ENCODE data around the gene PSPH. TPM values are rescaled to one million over a fixed set of nuclear protein-coding genes. Genes with fewer than 3 reads are reported as not detected.
"Not testable (repeated sequence)": the region's sequence is repeated elsewhere in the genome, so short reads cannot be mapped to it uniquely, and the experiment has no call there.

The PSPH gene
- total RNA-seq, 2 experiments from 2014 or later: 15.7 to 18.6 TPM

GRCh38 chr7:56051053-56051338, 248 bp downstream of the PSPH start:
- Mint-ChIP-seq H3K27ac (peak overlapping the region; percentile 95), H3K4me3 (peak overlapping the region; percentile 95)

GRCh38 chr7:56048763-56049162, 2.5 kb downstream of the PSPH start:
- CTCF ChIA-PET: interaction anchor here (0.5 to 3.0 kb wide), 2 partner anchors 16 to 25 kb away, joined by 3 to 15 read pairs; no protein-coding TSS in a partner anchor
- H3K4me3 Mint-ChIP-seq: not testable (repeated sequence)

More at GRCh38 chr7:56051053-56051338, 248 bp downstream of the PSPH start:
- Mint-ChIP-seq H3K4me1 (ENCODE audit: low read depth) (peaks cover 48% of the 10 kb centered on the region), H3K36me3 (ENCODE audit: low read depth) (peaks cover 29% of the 10 kb centered on the region), H3K27me3 (ENCODE audit: low read depth) (no peaks in the 10 kb centered on the region), H3K9me3 (no peaks in the 10 kb centered on the region)
- CTCF ChIA-PET: interaction anchor here (0.7 to 3.0 kb wide), 5 partner anchors 12 to 73 kb away, joined by 3 to 15 read pairs (median 4); no protein-coding TSS in a partner anchor
- intact Hi-C loops (cut with micrococcal nuclease): loop anchor here (1.0 to 5.0 kb wide), 8 partner anchors 13 to 519 kb away; partner anchors contain the start of genes CHCHD2, MRPS17, NIPSNAP2 and SUMF2
- no peak for DNase-seq

GRCh38 chr7:56048245-56048644, 3.0 kb downstream of the PSPH start:
- Mint-ChIP-seq H3K36me3 (ENCODE audit: low read depth) (peaks cover 17% of the 10 kb centered on the region), H3K4me3 (no peak overlapping the region), H3K9me3 (no peaks in the 10 kb centered on the region), H3K4me1 (ENCODE audit: low read depth) (peaks cover 24% of the 10 kb centered on the region), H3K27ac (no peak overlapping the region), H3K27me3 (ENCODE audit: low read depth) (no peaks in the 10 kb centered on the region)
- CTCF ChIA-PET: no interaction called here
- intact Hi-C loops (cut with micrococcal nuclease): no loop called here
- no peak for DNase-seq

More at GRCh38 chr7:56048763-56049162, 2.5 kb downstream of the PSPH start:
- H3K4me1 Mint-ChIP-seq (ENCODE audit: low read depth): peaks cover 29% of the 10 kb centered on the region
- H3K27ac Mint-ChIP-seq; H3K9me3 Mint-ChIP-seq; DNase-seq; intact Hi-C loops (cut with micrococcal nuclease); H3K27me3 Mint-ChIP-seq (ENCODE audit: low read depth): not testable (repeated sequence)
- peaks cover 21% of the 10 kb centered on the region for H3K36me3 Mint-ChIP-seq (ENCODE audit: low read depth)

- H3K27ac Mint-ChIP-seq; intact Hi-C loops (cut with micrococcal nuclease); H3K27me3 Mint-ChIP-seq (ENCODE audit: low read depth); H3K4me3 Mint-ChIP-seq; DNase-seq; H3K9me3 Mint-ChIP-seq: not testable (repeated sequence)
- CTCF ChIA-PET: interaction anchor here (0.6 kb wide), 1 partner anchor 768 kb away, joined by 7 read pairs; no protein-coding TSS in a partner anchor
- H3K36me3 Mint-ChIP-seq (ENCODE audit: low read depth): peaks cover 16% of the 10 kb centered on the region
- peaks cover 18% of the 10 kb centered on the region for H3K4me1 Mint-ChIP-seq (ENCODE audit: low read depth)
Observed at GRCh38 chr7:56047446-56048116, 3.7 kb downstream of the PSPH start.

GRCh38 chr7:56046721-56047445, 4.4 kb downstream of the PSPH start:
- CTCF ChIA-PET: interaction anchor here (0.6 kb wide), 1 partner anchor 767 kb away, joined by 7 read pairs; no protein-coding TSS in a partner anchor
- no peak overlapping the region for H3K27ac Mint-ChIP-seq

GRCh38 chr7:56045758-56046157, 5.5 kb downstream of the PSPH start:
- CTCF ChIA-PET; H3K4me3 Mint-ChIP-seq; H3K27me3 Mint-ChIP-seq (ENCODE audit: low read depth); H3K9me3 Mint-ChIP-seq; DNase-seq; H3K27ac Mint-ChIP-seq; intact Hi-C loops (cut with micrococcal nuclease): not testable (repeated sequence)
- peaks cover 16% of the 10 kb centered on the region for H3K4me1 Mint-ChIP-seq (ENCODE audit: low read depth)
- H3K36me3 Mint-ChIP-seq (ENCODE audit: low read depth): peaks cover 13% of the 10 kb centered on the region

More at GRCh38 chr7:56046721-56047445, 4.4 kb downstream of the PSPH start:
- intact Hi-C loops (cut with micrococcal nuclease): no loop called here
- H3K4me3 Mint-ChIP-seq: no peak overlapping the region
- no peak for DNase-seq
- H3K27me3 Mint-ChIP-seq (ENCODE audit: low read depth): no peaks in the 10 kb centered on the region
- no peaks in the 10 kb centered on the region for H3K9me3 Mint-ChIP-seq
- H3K4me1 Mint-ChIP-seq (ENCODE audit: low read depth): peaks cover 16% of the 10 kb centered on the region
- H3K36me3 Mint-ChIP-seq (ENCODE audit: low read depth): peaks cover 17% of the 10 kb centered on the region

GRCh38 chr7:56040730-56041129, 10.5 kb downstream of the PSPH start:
- Mint-ChIP-seq H3K27me3 (ENCODE audit: low read depth) (no peaks in the 10 kb centered on the region), H3K4me1 (ENCODE audit: low read depth) (no peaks in the 10 kb centered on the region), H3K4me3 (no peak overlapping the region), H3K27ac (no peak overlapping the region), H3K36me3 (ENCODE audit: low read depth) (peaks cover 13% of the 10 kb centered on the region), H3K9me3 (no peaks in the 10 kb centered on the region)
- CTCF ChIA-PET: interaction anchor here (0.6 to 0.7 kb wide), 2 partner anchors 20 to 25 kb away, joined by 3 read pairs; no protein-coding TSS in a partner anchor
- intact Hi-C loops (cut with micrococcal nuclease): no loop called here
- no peak for DNase-seq

- no peaks in the 10 kb centered on the region for H3K27me3 Mint-ChIP-seq (ENCODE audit: low read depth)
- DNase-seq: peak; percentile 54
- H3K27ac Mint-ChIP-seq: peak overlapping the region; percentile 48
- CTCF ChIA-PET: interaction anchor here (0.9 to 2.1 kb wide), 3 partner anchors 17 to 70 kb away, joined by 3 to 5 read pairs (median 5); partner anchors contain the start of genes CCT6A and PSPH
- no peaks in the 10 kb centered on the region for H3K9me3 Mint-ChIP-seq
- H3K4me3 Mint-ChIP-seq: peak overlapping the region; percentile 82
- peaks cover 21% of the 10 kb centered on the region for H3K36me3 Mint-ChIP-seq (ENCODE audit: low read depth)
- peaks cover 7% of the 10 kb centered on the region for H3K4me1 Mint-ChIP-seq (ENCODE audit: low read depth)
- intact Hi-C loops (cut with micrococcal nuclease): loop anchor here (1.0 kb wide), 1 partner anchor 17 kb away; the partner anchor contains the start of genes CCT6A and PSPH
Observed at GRCh38 chr7:56033671-56034432, 17.4 kb downstream of the PSPH start.

GRCh38 chr7:56032578-56032977, 18.7 kb downstream of the PSPH start:
- H3K4me1 Mint-ChIP-seq (ENCODE audit: low read depth); H3K9me3 Mint-ChIP-seq; intact Hi-C loops (cut with micrococcal nuclease); H3K4me3 Mint-ChIP-seq; DNase-seq; H3K27me3 Mint-ChIP-seq (ENCODE audit: low read depth); H3K27ac Mint-ChIP-seq: not testable (repeated sequence)
- CTCF ChIA-PET: interaction anchor here (2.1 kb wide), 1 partner anchor 42 kb away, joined by 5 read pairs; no protein-coding TSS in a partner anchor
- H3K36me3 Mint-ChIP-seq (ENCODE audit: low read depth): peaks cover 23% of the 10 kb centered on the region

GRCh38 chr7:56031556-56031955, 19.7 kb downstream of the PSPH start:
- CTCF ChIA-PET: interaction anchor here (0.9 kb wide), 1 partner anchor 38 kb away, joined by 3 read pairs; no protein-coding TSS in a partner anchor
- intact Hi-C loops (cut with micrococcal nuclease); H3K27ac Mint-ChIP-seq; H3K4me1 Mint-ChIP-seq (ENCODE audit: low read depth); H3K4me3 Mint-ChIP-seq; H3K9me3 Mint-ChIP-seq; H3K27me3 Mint-ChIP-seq (ENCODE audit: low read depth); DNase-seq: not testable (repeated sequence)
- peaks cover 26% of the 10 kb centered on the region for H3K36me3 Mint-ChIP-seq (ENCODE audit: low read depth)

GRCh38 chr7:56030340-56030739, 20.9 kb downstream of the PSPH start:
- peaks cover 30% of the 10 kb centered on the region for H3K36me3 Mint-ChIP-seq (ENCODE audit: low read depth)
- intact Hi-C loops (cut with micrococcal nuclease): no loop called here
- H3K27ac Mint-ChIP-seq: no peak overlapping the region
- H3K27me3 Mint-ChIP-seq (ENCODE audit: low read depth): no peaks in the 10 kb centered on the region
- no peaks in the 10 kb centered on the region for H3K9me3 Mint-ChIP-seq
- DNase-seq: no peak
- CTCF ChIA-PET: no interaction called here
- peaks cover 7% of the 10 kb centered on the region for H3K4me1 Mint-ChIP-seq (ENCODE audit: low read depth)
- no peak overlapping the region for H3K4me3 Mint-ChIP-seq

Data from activated naive CD4-positive, alpha-beta T cell treated with anti-CD3 and anti-CD28 coated beads for 36 hours (primary cell).